HG03095 (cell line): ENCODE measurements around the gene ENSA.
A peak's percentile ranks its signal among the peaks of the same experiment; 100 is the strongest.
"Not testable (repeated sequence)": the region's sequence is repeated elsewhere in the genome, so short reads cannot be mapped to it uniquely, and the experiment has no call there.

Source experiments
- ATAC-seq: cut with Tn5 transposase; IDR thresholded peaks from one replicate; pipeline ENCODE4 v1.9.1; 2021; ENCODE audit warnings: moderate library complexity; ENCODE audit not compliant: unreplicated experiment

Gene ENSA

GRCh38 chr1:150622303-150622975 is 7.0 kb downstream of the ENSA start:
- ATAC-seq: no peak

- ATAC-seq: no peak
These were observed 7.7 kb downstream of the ENSA start for GRCh38 chr1:150621497-150622302.

- ATAC-seq: no peak
These were observed 8.5 kb downstream of the ENSA start for GRCh38 chr1:150620919-150621318.

- ATAC-seq: no peak
These were observed 9.6 kb downstream of the ENSA start for GRCh38 chr1:150619576-150620509.

GRCh38 chr1:150615346-150616201 is 13.8 kb downstream of the ENSA start:
- ATAC-seq: no peak

- peak; percentile 45 for ATAC-seq
These were observed 16.1 kb downstream of the ENSA start for GRCh38 chr1:150613061-150613920.

GRCh38 chr1:150612014-150612345 is 17.4 kb downstream of the ENSA start:
- ATAC-seq: no peak

- no peak for ATAC-seq
These were observed 18.8 kb downstream of the ENSA start for GRCh38 chr1:150610576-150610975.

- no peak for ATAC-seq
These were observed 19.7 kb downstream of the ENSA start for GRCh38 chr1:150609732-150610131.

GRCh38 chr1:150606463-150607142 is 22.8 kb downstream of the ENSA start:
- no peak for ATAC-seq

GRCh38 chr1:150605451-150605731 is 24.0 kb downstream of the ENSA start:
- ATAC-seq: not testable (repeated sequence)

- ATAC-seq: no peak
These were observed 25.2 kb downstream of the ENSA start for GRCh38 chr1:150604226-150604588.

- no peak for ATAC-seq
These were observed 25.7 kb downstream of the ENSA start for GRCh38 chr1:150603711-150604110.

- not testable (repeated sequence) for ATAC-seq
These were observed 27.0 kb downstream of the ENSA start for GRCh38 chr1:150602372-150602771.

GRCh38 chr1:150601540-150601939 is 27.9 kb downstream of the ENSA start:
- ATAC-seq: no peak

GRCh38 chr1:150598346-150598745 is 31.1 kb downstream of the ENSA start:
- ATAC-seq: not testable (repeated sequence)

GRCh38 chr1:150596976-150597375 is 32.4 kb downstream of the ENSA start:
- ATAC-seq: no peak

- ATAC-seq: no peak
These were observed 33.1 kb downstream of the ENSA start for GRCh38 chr1:150596095-150596892.
